ENCODE results near the gene AGAP1.

The AGAP1 gene

GRCh38 chr2:235553291-235553690 lies 59.4 kb downstream of the AGAP1 start:
- no peak for DNase-seq

DNA sequence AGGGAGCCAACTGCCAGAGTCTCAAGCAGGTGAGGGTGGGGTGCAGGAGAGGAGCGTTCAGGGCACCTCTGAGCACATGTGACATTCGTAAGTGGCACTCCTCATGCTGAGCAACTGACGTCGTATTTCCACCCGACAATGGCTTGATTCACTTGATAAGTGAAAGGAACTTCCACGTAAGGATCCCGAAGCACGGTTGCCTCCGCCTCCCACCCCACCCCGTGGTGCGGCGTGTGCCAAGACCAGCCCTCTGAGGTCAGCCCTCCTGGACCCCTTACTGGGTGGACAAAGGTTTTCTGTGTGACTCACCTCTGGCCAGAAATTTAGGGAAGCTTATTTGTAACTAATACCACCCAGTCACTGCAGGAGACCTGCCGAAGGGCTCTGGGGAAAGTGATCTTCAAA lies 59.9 kb downstream of the AGAP1 start:
- no peak for DNase-seq

DNA sequence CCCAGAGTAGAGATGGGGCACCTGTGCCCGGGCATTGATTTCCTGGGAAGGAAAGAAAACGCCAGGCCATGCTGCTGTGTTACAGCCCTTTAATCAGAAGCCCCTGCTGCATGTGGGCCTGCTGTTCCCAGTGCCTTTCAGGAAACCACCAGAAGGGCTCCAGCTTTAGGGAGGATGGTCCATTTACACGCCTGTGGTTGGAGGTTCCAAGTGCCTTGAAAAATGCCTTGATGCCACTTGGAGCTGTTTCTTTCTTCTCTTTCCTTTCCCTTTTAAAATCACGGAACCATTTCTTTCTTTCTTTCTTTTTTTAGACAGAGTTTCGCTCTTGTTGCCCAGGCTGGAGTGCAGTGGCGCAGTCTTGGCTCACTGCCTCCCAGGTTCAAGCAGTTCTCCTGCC lies 60.5 kb downstream of the AGAP1 start:
- no peak for DNase-seq

DNA sequence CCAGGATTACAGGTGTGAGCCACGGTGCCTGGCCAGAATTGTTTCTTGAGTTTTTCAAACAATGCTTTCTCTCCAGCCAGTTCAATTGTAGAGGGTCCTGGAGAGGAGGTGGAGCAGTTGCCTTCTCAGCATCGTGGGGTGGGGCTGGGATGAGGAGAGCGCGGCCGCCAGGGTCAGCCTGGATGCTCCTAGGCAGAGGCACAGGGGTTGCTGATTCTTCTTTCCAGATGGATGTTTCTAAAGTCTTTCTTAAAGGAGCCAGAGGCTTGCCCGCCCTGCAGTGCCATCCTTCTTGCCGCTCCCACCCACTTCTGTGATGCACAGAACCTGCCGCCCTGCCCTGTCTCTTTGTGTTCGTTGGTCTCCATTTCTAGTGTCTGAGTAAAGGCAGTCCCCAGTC lies 61.1 kb downstream of the AGAP1 start:
- DNase-seq, result no peak

GRCh38 chr2:235555371-235555770 lies 61.5 kb downstream of the AGAP1 start:
- no peak for DNase-seq

- DNase-seq, result no peak
These were observed 62.2 kb downstream of the AGAP1 start for GRCh38 chr2:235556086-235556485.

DNA sequence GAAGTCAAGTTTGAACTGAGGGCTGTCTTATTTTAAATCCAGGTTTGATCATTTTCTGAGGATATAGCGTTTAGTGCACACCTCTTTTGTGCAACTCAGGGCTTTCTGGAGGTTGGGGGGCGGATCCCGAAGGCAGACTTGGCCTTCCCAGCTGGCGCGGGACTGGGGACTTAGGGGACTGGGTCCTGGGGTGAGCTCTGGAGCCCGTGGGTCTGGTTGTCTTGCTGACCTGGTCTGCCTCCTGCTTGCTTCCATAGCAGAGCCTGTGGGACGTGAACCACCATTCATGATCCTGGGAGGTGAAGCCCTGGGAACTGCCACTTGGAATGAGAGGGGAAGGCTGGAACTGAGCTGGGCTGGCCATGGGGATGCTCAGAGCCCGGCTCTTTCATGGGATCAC lies 63.1 kb downstream of the AGAP1 start:
- DNase-seq, result no peak

DNA sequence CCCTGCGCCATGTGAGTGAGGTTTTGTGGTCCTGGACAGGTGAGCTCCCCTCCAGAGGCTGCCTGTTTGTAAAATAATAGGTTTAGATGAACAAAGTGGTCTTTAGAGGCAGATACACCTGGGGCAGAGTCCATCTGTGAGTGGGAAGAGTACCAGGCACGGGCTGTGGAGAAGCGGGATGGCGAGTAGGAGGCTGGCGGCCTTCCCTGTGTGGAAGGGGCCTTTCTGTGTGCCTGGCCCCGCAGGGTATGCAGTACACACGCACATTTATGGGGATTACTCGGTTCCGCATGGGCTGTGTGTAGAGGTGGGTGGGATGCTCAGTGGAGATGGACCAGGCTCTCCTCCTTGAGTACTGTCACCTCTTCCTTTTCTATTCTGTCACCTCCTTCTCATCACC lies 64.1 kb downstream of the AGAP1 start:
- no peak for DNase-seq

GRCh38 chr2:235558572-235558971 lies 64.7 kb downstream of the AGAP1 start:
- DNase-seq, result no peak

DNA sequence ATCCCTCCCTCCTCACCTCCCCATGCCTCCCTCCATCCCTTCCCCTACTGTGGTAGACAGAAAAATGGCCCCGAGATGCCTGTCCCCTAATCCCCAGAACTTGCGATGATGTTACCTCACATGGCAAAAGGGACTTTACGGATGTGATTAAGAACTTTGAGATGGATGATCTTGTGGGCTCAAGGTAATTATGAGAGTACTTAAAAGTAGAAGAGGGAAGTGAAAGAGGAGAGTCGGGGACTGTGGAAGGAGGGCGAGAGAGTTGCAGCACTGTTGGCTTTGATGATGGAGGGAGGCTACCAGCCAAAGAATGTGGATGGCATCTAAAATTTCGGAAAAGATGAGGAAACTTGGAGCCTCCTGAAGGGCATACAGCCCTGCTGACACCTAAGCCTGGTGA lies 66.5 kb downstream of the AGAP1 start:
- no peak for DNase-seq

GRCh38 chr2:235561450-235561849 lies 67.6 kb downstream of the AGAP1 start:
- no peak for DNase-seq

DNA sequence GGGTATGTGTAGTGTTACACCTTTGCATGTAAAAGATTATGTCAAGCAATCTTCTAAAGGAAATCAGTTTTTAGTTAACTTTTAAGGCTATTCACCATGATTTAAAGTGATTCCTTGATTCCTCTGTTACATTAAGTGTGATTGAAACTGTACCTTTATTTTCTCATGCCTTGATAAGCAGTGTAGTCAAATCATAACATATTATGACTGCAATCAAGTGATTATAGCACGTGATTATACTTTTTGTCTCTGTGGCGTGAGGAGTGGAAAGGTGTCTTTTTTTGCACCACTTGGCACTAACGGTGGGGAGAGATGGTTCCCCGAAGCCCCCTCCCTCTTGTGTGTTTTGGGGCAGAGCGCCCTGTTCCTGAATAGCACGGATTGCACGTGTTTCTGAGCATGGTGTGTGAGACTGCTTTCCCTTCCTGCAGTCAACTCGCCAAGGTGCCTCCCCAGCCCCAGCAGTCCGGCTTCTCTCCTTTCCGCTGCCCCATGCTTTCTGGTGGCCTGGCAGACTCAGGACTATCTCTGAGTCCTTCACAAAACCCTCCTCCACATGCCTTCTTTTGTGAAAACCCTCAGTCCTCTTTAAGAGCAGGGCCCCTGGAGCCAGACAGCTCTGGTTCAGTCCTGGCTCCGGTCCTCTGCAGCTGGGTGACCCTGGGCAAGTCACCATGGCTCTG lies 68.4 kb downstream of the AGAP1 start:
- DNase-seq, result no peak

DNA sequence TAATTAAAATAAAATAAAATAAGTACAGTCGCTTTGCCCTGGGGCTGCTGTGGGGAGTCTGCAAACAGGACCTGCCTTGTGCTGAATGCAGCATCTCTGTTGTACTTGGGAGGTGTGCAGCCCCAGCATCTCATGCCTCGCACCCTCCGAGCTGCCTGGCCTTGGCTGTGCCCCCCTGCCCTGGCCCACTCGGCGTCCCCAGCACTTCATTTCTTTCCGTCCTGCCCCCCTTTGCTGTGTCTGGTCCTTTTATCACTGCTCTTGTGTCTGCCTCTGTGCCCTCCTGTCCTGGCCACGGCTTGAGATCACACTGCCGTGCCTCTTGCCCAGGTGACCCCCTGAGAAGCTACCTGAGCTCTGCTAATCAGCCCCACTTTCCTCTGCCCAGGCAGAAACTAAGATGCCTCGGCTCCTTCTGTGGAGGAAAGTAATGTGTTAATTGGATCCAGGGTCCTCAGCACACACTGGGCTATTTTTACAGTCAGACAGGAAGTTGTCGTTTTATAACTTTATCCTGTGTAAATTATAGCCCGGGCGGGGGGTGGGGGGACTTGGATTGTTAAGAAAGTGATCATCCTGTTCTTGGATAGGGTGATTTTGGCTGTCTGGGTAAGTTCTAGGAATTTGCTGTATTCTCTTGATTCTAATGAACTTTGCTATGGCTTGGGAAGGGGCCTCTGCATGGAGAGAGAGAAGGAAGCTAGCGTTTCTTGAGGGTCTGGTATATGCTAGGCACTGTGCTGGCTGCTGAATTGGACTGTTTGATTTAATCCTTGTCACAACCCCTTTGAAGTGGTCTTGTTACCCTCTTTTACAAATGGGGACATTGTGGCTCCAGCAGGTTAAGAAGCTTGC lies 69.4 kb downstream of the AGAP1 start:
- DNase-seq, result no peak

- no peak for DNase-seq
These were observed 70.2 kb downstream of the AGAP1 start for GRCh38 chr2:235564066-235564465.

DNA sequence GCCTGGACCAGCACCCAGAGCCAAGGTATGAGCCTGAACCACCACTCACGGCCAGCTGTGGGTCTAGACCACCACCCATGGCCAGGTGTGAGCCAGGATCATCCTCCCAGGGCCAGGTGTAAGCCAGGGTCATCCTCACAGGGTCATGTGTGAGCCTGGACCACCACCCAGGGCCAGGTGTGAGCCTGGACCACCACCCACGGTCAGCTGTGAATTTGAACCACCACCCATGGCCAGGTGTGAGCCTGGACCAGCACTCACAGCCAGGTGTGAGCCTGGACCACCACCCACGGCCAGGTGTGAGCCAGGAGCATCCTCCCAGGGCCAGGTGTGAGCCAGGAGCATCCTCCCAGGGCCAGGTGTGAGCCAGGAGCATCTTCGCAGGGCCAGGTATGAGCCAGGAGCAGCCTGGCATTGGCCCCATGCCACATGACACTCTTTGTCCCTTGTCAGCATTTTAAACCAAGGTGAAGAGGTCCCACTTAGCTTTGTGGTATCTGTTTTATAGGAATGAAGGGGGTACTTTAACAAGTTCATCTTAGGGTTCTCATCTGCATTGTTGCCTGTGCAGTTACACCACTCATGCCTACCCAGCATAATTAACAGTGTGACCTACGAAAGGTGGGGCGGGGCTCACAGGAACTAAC lies 71.2 kb downstream of the AGAP1 start:
- DNase-seq, result no peak

GRCh38 chr2:235566415-235566814 lies 72.6 kb downstream of the AGAP1 start:
- no peak for DNase-seq

DNA sequence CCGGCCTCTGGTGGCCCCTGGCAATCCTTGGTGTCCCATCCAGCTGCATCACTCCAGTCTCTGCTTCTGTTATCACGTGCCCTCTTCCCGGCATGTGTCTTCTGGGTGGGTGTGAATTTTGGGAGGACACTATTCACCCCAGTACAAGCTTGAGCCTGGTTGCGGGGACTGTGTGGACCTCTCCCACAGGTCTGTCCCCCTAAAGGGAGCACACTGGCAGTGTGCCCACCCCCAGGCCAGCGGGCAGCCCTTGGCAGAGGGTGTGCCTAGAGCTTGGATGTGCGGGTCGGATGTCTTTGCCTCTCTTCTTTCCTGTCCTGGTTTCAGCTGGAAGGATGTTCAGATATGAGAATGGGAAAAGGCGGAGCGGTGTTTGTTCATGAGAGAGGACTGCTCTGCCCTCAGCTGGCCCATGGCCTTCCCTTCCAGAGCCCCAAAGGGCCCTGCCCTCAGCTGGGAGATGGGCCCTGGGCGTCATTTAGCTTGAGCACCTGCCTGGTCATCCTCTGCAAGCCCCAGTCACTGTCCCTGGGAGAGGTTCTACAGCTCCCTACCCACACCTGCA lies 73.2 kb downstream of the AGAP1 start:
- DNase-seq, result no peak

DNA sequence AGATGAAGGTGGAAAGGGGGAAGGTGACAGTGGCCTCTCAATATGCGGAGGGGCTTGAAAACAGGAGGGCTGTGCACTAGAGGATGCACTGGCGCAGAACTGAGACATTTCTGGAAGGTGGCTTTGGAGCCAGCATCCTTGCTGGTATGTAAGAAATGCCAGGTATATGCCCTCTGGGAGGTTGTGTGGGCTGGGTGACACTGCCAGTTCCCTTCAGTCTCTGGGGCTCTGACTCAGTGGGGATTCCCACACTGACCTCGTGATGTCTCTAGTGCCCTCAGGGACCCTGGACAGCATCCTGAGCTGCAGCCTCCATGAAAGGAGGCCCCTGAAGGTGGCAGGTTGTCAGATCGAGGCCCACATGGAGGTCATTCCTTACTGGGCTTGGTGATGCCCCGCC lies 74.0 kb downstream of the AGAP1 start:
- DNase-seq, result no peak

DNA sequence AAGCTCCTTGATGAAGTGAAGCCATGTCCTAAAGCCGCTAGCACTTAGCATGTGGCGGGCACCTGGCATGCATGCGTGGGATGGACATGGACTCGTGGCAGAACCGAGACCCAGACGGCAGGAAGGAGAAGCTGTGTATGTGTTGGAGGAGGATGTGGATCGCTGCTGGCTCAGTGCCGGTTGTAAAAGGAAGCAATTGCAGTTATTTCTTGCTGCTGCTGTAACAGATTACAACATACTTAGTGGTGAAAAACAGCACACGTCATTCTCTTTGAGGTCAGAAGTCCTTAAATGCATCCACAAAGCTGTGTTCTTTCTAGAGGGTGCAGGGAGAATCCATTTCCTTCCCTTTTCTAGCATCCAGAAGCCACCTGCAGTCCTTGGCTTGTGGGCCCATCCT lies 74.6 kb downstream of the AGAP1 start:
- no peak for DNase-seq

DNA sequence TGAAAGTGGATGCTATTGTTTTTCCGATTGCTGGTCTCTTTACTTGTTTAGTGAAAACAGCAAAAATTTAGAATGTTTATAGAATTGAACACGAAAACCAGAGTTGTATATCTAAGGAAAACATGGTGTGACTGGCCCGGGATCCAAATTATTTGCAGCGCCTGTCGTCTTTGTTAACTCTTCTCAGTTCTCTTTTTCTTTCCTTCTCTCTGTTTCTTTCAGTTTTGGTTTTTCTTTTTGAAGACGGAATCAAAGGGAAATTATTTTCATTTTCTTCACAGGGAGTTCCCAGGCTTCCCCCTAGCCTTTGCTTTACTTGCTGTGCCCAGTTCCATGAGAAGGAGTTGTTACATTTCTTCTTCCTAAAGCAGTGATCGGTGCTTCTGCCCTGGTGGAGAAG lies 76.0 kb downstream of the AGAP1 start:
- DNase-seq, result no peak

DNA sequence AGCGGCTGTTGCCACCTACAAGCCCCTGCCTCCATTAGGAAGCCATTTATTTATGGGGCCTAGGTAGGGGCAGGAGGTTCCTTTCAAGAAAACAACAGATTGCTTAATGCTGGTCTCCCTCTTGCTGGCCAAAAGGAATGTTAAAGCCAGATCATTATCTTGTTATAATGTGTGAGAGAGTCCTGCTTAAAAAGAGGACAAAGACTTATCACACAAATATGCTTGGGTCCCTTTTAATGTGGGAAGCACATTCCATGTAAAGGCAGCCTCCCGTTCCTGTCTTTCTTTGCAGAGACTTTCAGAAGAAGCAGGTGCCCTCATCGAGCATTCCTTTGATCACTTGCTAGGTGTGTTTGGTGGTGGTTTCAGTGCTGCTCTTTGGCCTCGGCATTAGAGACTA lies 76.4 kb downstream of the AGAP1 start:
- DNase-seq, result no peak

GRCh38 chr2:235570966-235571692 lies 77.3 kb downstream of the AGAP1 start:
- DNase-seq, result no peak

GRCh38 chr2:235572592-235572991 lies 78.7 kb downstream of the AGAP1 start:
- DNase-seq, result no peak

Measured in NCI-H1048 (cell line).